H1 (cell line): ENCODE data around the gene PTPN2. TPM values are rescaled to one million over a fixed set of nuclear protein-coding genes. Genes with fewer than 3 reads are reported as not detected.

Experiments
- CTCF ChIA-PET: fragments of 300-600 bp; sonication (Branson Sonifier 250); formaldehyde crosslinking; loops from one replicate; lab custom pipeline; 2021; ENCODE audit not compliant: partially characterized antibody; lab: Charles Lee
- POLR2A ChIA-PET: fragments of 300-600 bp; sonication (Branson Sonifier 250); formaldehyde crosslinking; loops from one replicate; lab custom pipeline; 2021; ENCODE audit warnings: inconsistent platforms; ENCODE audit not compliant: partially characterized antibody; lab: Charles Lee
- DNase-seq, 2 experiments: peaks; one replicate each; pipeline versions ENCODE4 v3.0.0 to v3.0.0-alpha.2; 2010 to 2022; ENCODE audit warnings: low spot score in 2 of 2, low read depth in 1 of 2, mixed read lengths in 1 of 2
- FAIRE-seq: peaks from 2 replicates; lab custom pipeline; 2011; peaks lifted over from hg19 to GRCh38; lab: Jason Lieb, UNC
- H2AFZ ChIP-seq: 2 replicates; pipeline ENCODE4 v1.8.1; 2012; ENCODE audit warnings: low read length, inconsistent platforms
- H2AK5ac ChIP-seq: 2 replicates; pipeline ENCODE4 v1.6.1; 2013; ENCODE audit warnings: low read depth, low read length
- H2BK120ac ChIP-seq: replicated peaks from 2 replicates; pipeline ENCODE3; 2013; ENCODE audit warnings: low read depth, low read length, inconsistent platforms
- H2BK12ac ChIP-seq: 2 replicates; pipeline ENCODE4 v1.6.1; 2013; ENCODE audit warnings: low read depth, low read length
- H2BK15ac ChIP-seq: 2 replicates; pipeline ENCODE4 v1.6.1; 2013; ENCODE audit warnings: low read length
- H2BK20ac ChIP-seq: 2 replicates; pipeline ENCODE4 v1.6.1; 2013; ENCODE audit warnings: low read length
- H2BK5ac ChIP-seq: 2 replicates; pipeline ENCODE4 v1.6.1; 2013; ENCODE audit warnings: low read depth, low read length
- H3K14ac ChIP-seq: 2 replicates; pipeline ENCODE4 v1.6.1; 2013; ENCODE audit warnings: inconsistent platforms; ENCODE audit not compliant: insufficient read length
- H3K18ac ChIP-seq: 2 replicates; pipeline ENCODE4 v1.6.1; 2013; ENCODE audit warnings: low read length; ENCODE audit errors: extremely low read depth
- H3K23ac ChIP-seq: 2 replicates; pipeline ENCODE4 v1.6.1; 2013; ENCODE audit warnings: inconsistent platforms; ENCODE audit not compliant: insufficient read length
- H3K23me2 ChIP-seq: 2 replicates; pipeline ENCODE4 v1.6.1; 2013; ENCODE audit warnings: low read depth, low read length
- H3K27ac ChIP-seq: 2 replicates; pipeline ENCODE4 v1.6.1; 2011; ENCODE audit warnings: low read depth, low read length, inconsistent platforms
- H3K27me3 ChIP-seq, 4 experiments: replicated peaks in 1 of 4; 1 replicate in 1 of 4; 2 replicates in 3 of 4; pipeline versions ENCODE4 v1.6.1 to v1.8.1; 2011 to 2013; ENCODE audit warnings: low read length in 3 of 4, mild to moderate bottlenecking in 3 of 4, inconsistent platforms in 2 of 4, mixed read lengths in 2 of 4, moderate library complexity in 1 of 4; ENCODE audit not compliant: control insufficient read depth in 3 of 4, insufficient read depth in 3 of 4; ENCODE audit errors: extremely low read depth in 1 of 4
- H3K36me3 ChIP-seq, 4 experiments: 2 replicates each; pipeline versions ENCODE4 v1.6.1 to v1.8.1; 2011 to 2013; ENCODE audit warnings: mild to moderate bottlenecking in 4 of 4, low read length in 3 of 4, moderate library complexity in 2 of 4, control low read depth in 1 of 4, inconsistent platforms in 1 of 4; ENCODE audit not compliant: insufficient read depth in 4 of 4, control insufficient read depth in 2 of 4
- H3K4ac ChIP-seq: replicated peaks from 2 replicates; pipeline ENCODE3; 2013; ENCODE audit warnings: low read length, low read depth, mixed read lengths, inconsistent platforms; ENCODE audit not compliant: insufficient read length
- H3K4me1 ChIP-seq, 4 experiments: replicated peaks in 1 of 4; 1 replicate in 1 of 4; 2 replicates in 3 of 4; pipeline versions ENCODE4 v1.6.1 to v1.8.1; 2011 to 2013; ENCODE audit warnings: low read length in 3 of 4, inconsistent platforms in 2 of 4, mixed read lengths in 1 of 4; ENCODE audit not compliant: insufficient read depth in 4 of 4, control insufficient read depth in 3 of 4
- H3K4me2 ChIP-seq, 2 experiments: 2 replicates each; pipeline versions ENCODE4 v1.6.1 to v1.8.1; 2011 to 2013; ENCODE audit warnings: low read depth in 2 of 2, low read length in 2 of 2, control low read depth in 1 of 2, inconsistent platforms in 1 of 2, mild to moderate bottlenecking in 1 of 2; ENCODE audit not compliant: insufficient read depth in 1 of 2
- H3K4me3 ChIP-seq, 4 experiments: fragments of 200-600, 300-600 bp in 1 of 4; sonication (generic), shearing (Covaris generic), sonication (Bioruptor Twin) in 1 of 4; 2 replicates each; pipeline versions ENCODE4 v1.5.1 to v1.8.1; 2011 to 2016; ENCODE audit warnings: low read length in 4 of 4, low read depth in 3 of 4, control low read depth in 2 of 4, inconsistent platforms in 2 of 4, mild to moderate bottlenecking in 2 of 4, mixed read lengths in 1 of 4, moderate library complexity in 1 of 4; ENCODE audit not compliant: insufficient read depth in 2 of 4; ENCODE audit errors: extremely low read depth in 1 of 4
- H3K56ac ChIP-seq: replicated peaks from 2 replicates; pipeline ENCODE3; 2013; ENCODE audit warnings: low read depth, mild to moderate bottlenecking, mixed read lengths, low read length, inconsistent platforms; ENCODE audit not compliant: insufficient read length
- H3K79me1 ChIP-seq: 2 replicates; pipeline ENCODE4 v1.6.1; 2013; ENCODE audit warnings: low read depth, low read length, control low read depth
- H3K79me2 ChIP-seq, 2 experiments: 2 replicates each; pipeline versions ENCODE4 v1.6.1 to v1.8.1; 2012 to 2013; ENCODE audit warnings: low read length in 2 of 2, mild to moderate bottlenecking in 2 of 2, inconsistent platforms in 1 of 2; ENCODE audit not compliant: insufficient read depth in 2 of 2, control insufficient read depth in 1 of 2
- H3K9ac ChIP-seq, 4 experiments: replicated peaks in 1 of 4; 1 replicate in 1 of 4; 2 replicates in 3 of 4; pipeline versions ENCODE4 v1.6.1 to v1.8.1; 2011 to 2013; ENCODE audit warnings: low read depth in 3 of 4, low read length in 3 of 4, control low read depth in 2 of 4, mild to moderate bottlenecking in 2 of 4, moderate library complexity in 2 of 4, inconsistent platforms in 1 of 4; ENCODE audit errors: extremely low read depth in 1 of 4
- H3K9me3 ChIP-seq, 2 experiments: 2 replicates each; pipeline versions ENCODE4 v1.6.1 to v1.8.1; 2012 to 2013; ENCODE audit warnings: mild to moderate bottlenecking in 2 of 2, moderate library complexity in 2 of 2, control low read depth in 1 of 2, inconsistent platforms in 1 of 2, low read depth in 1 of 2, low read length in 1 of 2, mixed read lengths in 1 of 2; ENCODE audit not compliant: insufficient read depth in 2 of 2
- H4K20me1 ChIP-seq, 2 experiments: replicated peaks in 1 of 2; 2 replicates each; pipeline versions ENCODE3 to v1.8.1; 2011 to 2013; ENCODE audit warnings: inconsistent platforms in 2 of 2, low read length in 2 of 2, mild to moderate bottlenecking in 1 of 2; ENCODE audit not compliant: insufficient read depth in 2 of 2, control insufficient read depth in 1 of 2
- H4K5ac ChIP-seq: 2 replicates; pipeline ENCODE4 v1.6.1; 2013; ENCODE audit warnings: low read length, low read depth, mixed read lengths, inconsistent platforms; ENCODE audit not compliant: insufficient read length
- H4K8ac ChIP-seq: 2 replicates; pipeline ENCODE4 v1.8.0; 2013; ENCODE audit warnings: mild to moderate bottlenecking, moderate library complexity, low read length, inconsistent platforms; ENCODE audit not compliant: insufficient read depth; ENCODE audit errors: extremely low read depth
- H4K91ac ChIP-seq: replicated peaks from 2 replicates; pipeline ENCODE3; 2013; ENCODE audit warnings: low read length, mixed read lengths, inconsistent platforms; ENCODE audit not compliant: insufficient read length
- CBX8 ChIP-seq: fragments of 300-800, 300-1000 bp; sonication (generic); IDR thresholded peaks from 2 replicates; pipeline ENCODE4 v1.7.1; 2016; ENCODE audit warnings: low read depth, low read length, borderline replicate concordance
- GTF2F1 ChIP-seq: IDR thresholded peaks from 2 replicates; pipeline ENCODE4 v1.6.1; 2012; ENCODE audit warnings: low read depth, low read length, improper control_type of control experiment, borderline replicate concordance
- JUND ChIP-seq: IDR thresholded peaks from 2 replicates; pipeline ENCODE4 v1.6.1; 2011; ENCODE audit warnings: mild to moderate bottlenecking, improper control_type of control experiment, low read length
- KDM4A ChIP-seq: IDR thresholded peaks from one replicate; pipeline ENCODE4 v1.7.1; 2012; ENCODE audit warnings: low read depth, mild to moderate bottlenecking, moderate library complexity, low read length, inconsistent platforms; ENCODE audit not compliant: severe bottlenecking
- MAX ChIP-seq: IDR thresholded peaks from 2 replicates; pipeline ENCODE4 v1.6.1; 2012; ENCODE audit warnings: inconsistent platforms
- TAF7 ChIP-seq: optimal IDR thresholded peaks from 2 replicates; pipeline ENCODE3; 2011; ENCODE audit warnings: low read depth, mild to moderate bottlenecking, inconsistent platforms, low read length, moderate library complexity, borderline replicate concordance
- WGBS, 2 experiments: shearing (Covaris generic) in 1 of 2; methylation state at CpG; one replicate each; pipeline versions ENCODE4 v1.1.6 to v1.1.7; 2013 to 2015; ENCODE audit warnings: low lambda C conversion rate in 2 of 2, mixed read lengths in 2 of 2, inconsistent platforms in 1 of 2, low coverage in 1 of 2, missing lambda C conversion rate in 1 of 2; ENCODE audit not compliant: insufficient replicate concordance in 2 of 2, insufficient coverage in 1 of 2, insufficient read length in 1 of 2; ENCODE audit errors: extremely low coverage in 1 of 2, missing lambda C conversion rate in 1 of 2; 5-methylcytosine and 5-hydroxymethylcytosine counted together
- polyA plus RNA-seq, 7 experiments: library from polyadenylated mRNA; depleted of rRNA in 3 of 7; stranded (reverse) in 5 of 7; unstranded in 2 of 7; fragments of >200 nt in 5 of 7; fragments of 200-250 nt in 2 of 7; gene quantifications; 1 replicate in 5 of 7; 2 replicates in 1 of 7; 4 replicates in 1 of 7; pipeline versions ENCODE4 v1.2.1 to v1.2.3, GENCODE V29; 2011 to 2013; ENCODE audit warnings: missing spikeins in 2 of 7, mixed read lengths in 2 of 7
- total RNA-seq: library from RNA; stranded (reverse); fragmentation: NEBNext Ultra II Directional; extraction: Animal tissue kit (Norgen Biotek cat#: 25700); gene quantifications from 2 replicates; pipeline ENCODE4 v1.2.1, GENCODE V29; 2021

The PTPN2 gene
- total and polyA plus RNA-seq, 2 of the 8 experiments (the other 6 are each of a cell fraction or from before 2014, with no cell fraction given), result 16.4 to 54.0 TPM

GRCh38 chr18:12884406-12885323 lies 628 bp upstream of the PTPN2 start:
- H3K56ac ChIP-seq, result no peak overlapping the region
- peak overlapping the region; percentile 65; the same call in 1 of the 2 replicates for H3K18ac ChIP-seq
- H3K23ac ChIP-seq, result no peak overlapping the region
- H4K8ac ChIP-seq, result no peak overlapping the region
- peak overlapping the region; percentile 27 to 64 (median 30) for H3K4me3 ChIP-seq
- no peak overlapping the region for H2AK5ac ChIP-seq
- no peak overlapping the region; the same call in 1 of the 2 replicates for H2BK12ac ChIP-seq
- H3K9me3 ChIP-seq, result no peaks in the 10 kb centered on the region; a peak in 1 of 4 replicates
- H2BK15ac ChIP-seq, result no peak overlapping the region
- no peak for FAIRE-seq
- H2BK20ac ChIP-seq, result no peak overlapping the region
- peak overlapping the region; percentile 56 for H4K91ac ChIP-seq
- H3K79me2 ChIP-seq, result peaks cover 11 to 36% of the 10 kb centered on the region in 2 experiments
- no peak overlapping the region for H3K14ac ChIP-seq
- POLR2A ChIA-PET, result interaction anchor here (0.7 to 3.0 kb wide), 13 partner anchors 9 to 182 kb away, joined by 3 to 9 read pairs (median 3); partner anchors contain the start of gene CEP76
- DNase-seq, result no peak
- H3K4me1 ChIP-seq, result peaks cover 7 to 24% (median 12%) of the 10 kb centered on the region in 4 experiments; a peak in 5 of 7 replicates
- no peaks in the 10 kb centered on the region for H3K36me3 ChIP-seq
- peaks cover 2 to 5% of the 10 kb centered on the region in 2 experiments for H4K20me1 ChIP-seq
- no peak overlapping the region for H2AFZ ChIP-seq
- no peak overlapping the region for H3K27ac ChIP-seq
- H3K4me2 ChIP-seq, result peak overlapping the region; percentile 73 to 90
- peak overlapping the region in 1 of 4 experiments; percentile 49; a peak in 2 of 7 replicates for H3K9ac ChIP-seq
- no peak overlapping the region for H4K5ac ChIP-seq
- TF ChIP-seq GTF2F1 (no peak), MAX (peak; percentile 53; the same call in 1 of the 2 replicates), CBX8 (no peak), KDM4A (peak; percentile 30), JUND (no peak), TAF7 (no peak)
- H3K27me3 ChIP-seq, result no peaks in the 10 kb centered on the region
- 31% methylated on average over 20 of the region's 35 CpGs; no CpG with 5 or more reads in 1 of the 2 experiments for WGBS, 2 experiments
- H2BK5ac ChIP-seq, result no peak overlapping the region
- H3K4ac ChIP-seq, result peak overlapping the region; percentile 82
- 0 out of 2 replicates have a peak, but pooled peaks cover 4% of the 10 kb centered on the region for H3K79me1 ChIP-seq
- CTCF ChIA-PET, result interaction anchor here (0.9 to 1.5 kb wide), 5 partner anchors 35 to 161 kb away, joined by 3 to 8 read pairs (median 4); no protein-coding TSS in a partner anchor
- H2BK120ac ChIP-seq, result peak overlapping the region; percentile 3
- H3K23me2 ChIP-seq, result peaks cover 7% of the 10 kb centered on the region; the same call in 1 of the 2 replicates
